Measurements from ENCODE around the gene KIF2C. TPM values are rescaled to one million over a fixed set of nuclear protein-coding genes. Genes with fewer than 3 reads are reported as not detected.
A peak's percentile ranks its signal among the peaks of the same experiment; 100 is the strongest.

Gene KIF2C
- total and polyA plus RNA-seq, 2 of the 4 experiments (the other 2 are of a cell fraction): 31.6 to 45.0 TPM

GRCh38 chr1:44714944-44715571, 24.6 kb upstream of the KIF2C start:
- Histone ChIP-seq H3K9ac (ENCODE audit: low read depth, low read length) (no peak overlapping the region), H3K4me2 (ENCODE audit: low read depth, low read length) (no peak overlapping the region), H3K14ac (replicated peaks; ENCODE audit: low read depth, low read length) (no peak overlapping the region), H3K9me3 (ENCODE audit: control insufficient read depth, insufficient read depth, low read length) (no peaks in the 10 kb centered on the region), H3K56ac (ENCODE audit: extremely low read depth, insufficient read depth, low read length) (no peak overlapping the region), H2BK20ac (ENCODE audit: low read depth, low read length) (no peak overlapping the region), H3K9me1 (ENCODE audit: insufficient read depth, low read length) (no peaks in the 10 kb centered on the region; the same call in 1 of the 2 replicates), H4K5ac (ENCODE audit: low read depth, low read length) (no peak overlapping the region), H2AK9ac (replicated peaks; ENCODE audit: low read depth, low read length, poor library complexity) (peak overlapping the region; percentile 57), H2BK5ac (ENCODE audit: low read depth, low read length, poor library complexity, severe bottlenecking) (no peak overlapping the region), H3K36me3 (ENCODE audit: control insufficient read depth, insufficient read depth, low read length) (no peaks in the 10 kb centered on the region), H3K79me1 (ENCODE audit: low read depth in 1 of 2, low read length in 2 of 2) (no peaks in the 10 kb centered on the region; a peak in 1 of 4 replicates), H2BK120ac (ENCODE audit: low read depth, low read length) (no peak overlapping the region), H3K23ac (ENCODE audit: low read depth, low read length) (no peak overlapping the region), H2AFZ (replicated peaks; ENCODE audit: low read length, poor library complexity) (peak overlapping the region; percentile 91), H3K4ac (ENCODE audit: low read depth, low read length) (0 out of 2 replicates have a peak overlapping the region, but pooled peaks have one; percentile 34), H3K4me1 (ENCODE audit: control insufficient read depth, insufficient read depth, low read length) (peaks cover 5% of the 10 kb centered on the region), H3K4me3 (ENCODE audit: insufficient read depth, low read depth, low read length) (no peak overlapping the region), H3K18ac (ENCODE audit: low read depth, low read length) (no peak overlapping the region), H3K27me3 (ENCODE audit: control insufficient read depth, insufficient read depth, low read length) (peaks cover 2% of the 10 kb centered on the region; the same call in 1 of the 2 replicates), H4K8ac (ENCODE audit: low read depth in 2 of 2, low read length in 2 of 2) (no peak overlapping the region), H4K20me1 (ENCODE audit: insufficient read depth, low read length) (no peaks in the 10 kb centered on the region), H2AK5ac (ENCODE audit: low read depth, low read length) (no peak overlapping the region), H4K91ac (ENCODE audit: insufficient read depth, low read depth, low read length) (no peak overlapping the region), H3K27ac (ENCODE audit: insufficient read depth, low read length) (no peak overlapping the region), H2BK15ac (ENCODE audit: low read depth, low read length) (no peak overlapping the region)
- dilution Hi-C loops (cut with HindIII; ENCODE audit: low sequenced_read_pairs, unreplicated experiment): no loop called here
- no TSS peak for BruUV-seq (replicated peaks)
- intact Hi-C loops (cut with micrococcal nuclease): loop anchor here (5.0 kb wide), 1 partner anchor 587 kb away; no protein-coding TSS in a partner anchor
- WGBS, 2 experiments (ENCODE audit: extremely low coverage in 2 of 2, insufficient read length in 1 of 2): 16% methylated on average over 8 of the region's 9 CpGs; no CpG with 5 or more reads in 1 of the 2 experiments
- TF ChIP-seq RAD21 (IDR thresholded peaks at IDR 0.05; ENCODE audit: low read length) (peak; percentile 76), BHLHE40 (IDR thresholded peaks at IDR 0.05; ENCODE audit: low read depth, low read length) (no peak), SMC3 (IDR thresholded peaks at IDR 0.05; ENCODE audit: low read depth, low read length) (peak; percentile 49), CTCF (conservative IDR thresholded peaks at IDR 0.05; ENCODE audit: low read depth, low read length) (peak; percentile 84)
- peak; percentile 73 for DNase-seq
- ChIA-PET POLR2A (ENCODE audit: unreplicated experiment) (interaction anchor here (0.6 kb wide), 1 partner anchor 11 kb away, joined by 4 read pairs; no protein-coding TSS in a partner anchor), CTCF (interaction anchor here (0.6 kb wide), 1 partner anchor 103 kb away, joined by 3 read pairs; no protein-coding TSS in a partner anchor)
- in situ Hi-C loops (cut with MboI; ENCODE audit: low sequenced_read_pairs): no loop called here
- ATAC-seq (ENCODE audit: low read depth): peak; percentile 95

Measured in IMR-90 (cell line).